ENCODE results near the gene ATMIN.

GRCh38 chr16:81040131-81040530 is 4.5 kb downstream of the ATMIN start:
- TF ChIP-seq, protein P1, sequence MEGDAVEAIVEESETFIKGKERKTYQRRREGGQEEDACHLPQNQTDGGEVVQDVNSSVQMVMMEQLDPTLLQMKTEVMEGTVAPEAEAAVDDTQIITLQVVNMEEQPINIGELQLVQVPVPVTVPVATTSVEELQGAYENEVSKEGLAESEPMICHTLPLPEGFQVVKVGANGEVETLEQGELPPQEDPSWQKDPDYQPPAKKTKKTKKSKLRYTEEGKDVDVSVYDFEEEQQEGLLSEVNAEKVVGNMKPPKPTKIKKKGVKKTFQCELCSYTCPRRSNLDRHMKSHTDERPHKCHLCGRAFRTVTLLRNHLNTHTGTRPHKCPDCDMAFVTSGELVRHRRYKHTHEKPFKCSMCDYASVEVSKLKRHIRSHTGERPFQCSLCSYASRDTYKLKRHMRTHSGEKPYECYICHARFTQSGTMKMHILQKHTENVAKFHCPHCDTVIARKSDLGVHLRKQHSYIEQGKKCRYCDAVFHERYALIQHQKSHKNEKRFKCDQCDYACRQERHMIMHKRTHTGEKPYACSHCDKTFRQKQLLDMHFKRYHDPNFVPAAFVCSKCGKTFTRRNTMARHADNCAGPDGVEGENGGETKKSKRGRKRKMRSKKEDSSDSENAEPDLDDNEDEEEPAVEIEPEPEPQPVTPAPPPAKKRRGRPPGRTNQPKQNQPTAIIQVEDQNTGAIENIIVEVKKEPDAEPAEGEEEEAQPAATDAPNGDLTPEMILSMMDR (IDR thresholded peaks at IDR 0.05): no peak
- TF ChIP-seq POLR2A (IDR thresholded peaks at IDR 0.05) (no peak), EP300 (IDR thresholded peaks at IDR 0.05) (no peak)
